Esophagus squamous epithelium (tissue), 5 donors: Measurements from ENCODE around the gene SERPINF2. TPM values are rescaled to one million over a fixed set of nuclear protein-coding genes. Genes with fewer than 3 reads are reported as not detected.
"Not testable (repeated sequence)": the region's sequence is repeated elsewhere in the genome, so short reads cannot be mapped to it uniquely, and the experiment has no call there.

Source experiments
- DNase-seq: peaks from one replicate; lab custom pipeline; 2025; lab: John Stamatoyannopoulos, UW
- H3K27ac ChIP-seq, 4 donors: fragments of 200-600 bp; sonication (generic); one replicate each; pipeline ENCODE4 v1.5.1; 2016 to 2019; ENCODE audit warnings: mild to moderate bottlenecking in 1 of 4
- H3K27me3 ChIP-seq, 4 donors: fragments of 200-600 bp; sonication (generic); 1 replicate in 3 of 4; 2 replicates in 1 of 4; pipeline versions ENCODE4 v1.5.1 to v1.6.0; 2017 to 2021; ENCODE audit warnings: antibody characterized with exemption in 1 of 4
- H3K36me3 ChIP-seq, 3 donors: fragments of 200-600 bp; sonication (generic); one replicate each; pipeline ENCODE4 v1.5.1; 2016 to 2019
- H3K4me1 ChIP-seq, 3 donors: fragments of 200-600 bp; sonication (generic); one replicate each; pipeline ENCODE4 v1.5.1; 2017 to 2019
- H3K4me3 ChIP-seq, 4 donors: fragments of 200-600 bp; sonication (generic); 1 replicate in 3 of 4; 2 replicates in 1 of 4; pipeline ENCODE4 v1.5.1; 2016 to 2019; ENCODE audit warnings: mild to moderate bottlenecking in 2 of 4, moderate library complexity in 1 of 4
- H3K9me3 ChIP-seq, 3 donors: fragments of 200-600 bp; sonication (generic); one replicate each; pipeline ENCODE4 v1.5.1; 2016 to 2019
- POLR2A ChIP-seq, 4 donors: fragments of 450-650 bp; IDR thresholded peaks; one replicate each; pipeline ENCODE4 v1.6.1; 2017; ENCODE audit warnings: antibody characterized with exemption in 4 of 4, mild to moderate bottlenecking in 4 of 4, moderate library complexity in 3 of 4
- WGBS, 2 donors: methylation state at CpG; one replicate each; pipeline ENCODE4 v1.1.5; 2018; 5-methylcytosine and 5-hydroxymethylcytosine counted together
- intact Hi-C: fragments of 100-400 bp; cut with DNase I; formaldehyde crosslinking; loops from one replicate; pipeline ENCODE4 v1.15.0; 2022
- total RNA-seq, 4 donors: library from RNA; depleted of rRNA; stranded (reverse); fragments of >200 nt; gene quantifications; one replicate each; pipeline ENCODE4 v1.1.0, GENCODE V29; 2016
- TF ChIP-seq, protein P1 (sequence below), 6 experiments: fragments of 450-650 bp in 4 of 6; fragments of 200-600 bp in 2 of 6; sonication (generic) in 2 of 6; IDR thresholded peaks; one replicate each; pipeline ENCODE4 v1.5.1; 2016 to 2019; ENCODE audit warnings: antibody characterized with exemption in 6 of 6, mild to moderate bottlenecking in 4 of 6, moderate library complexity in 4 of 6
- donor health status: DM: yes; HTN: yes; CAD: no.

SERPINF2 gene
- 1 to 10 TPM in 2 of 4 donors, under 1 TPM in 2; 0.22 to 7.1 (median 1.6) TPM for total RNA-seq

GRCh38 chr17:1742371-1743087, at the start of gene SERPINF2:
Gene SERPINF2 (plus strand): TSS chr17:1742871. CDS start chr17:1744996, 2,125 bp downstream.
- TF ChIP-seq POLR2A (IDR thresholded peaks at IDR 0.05): no peak
- TF ChIP-seq, protein P1, sequence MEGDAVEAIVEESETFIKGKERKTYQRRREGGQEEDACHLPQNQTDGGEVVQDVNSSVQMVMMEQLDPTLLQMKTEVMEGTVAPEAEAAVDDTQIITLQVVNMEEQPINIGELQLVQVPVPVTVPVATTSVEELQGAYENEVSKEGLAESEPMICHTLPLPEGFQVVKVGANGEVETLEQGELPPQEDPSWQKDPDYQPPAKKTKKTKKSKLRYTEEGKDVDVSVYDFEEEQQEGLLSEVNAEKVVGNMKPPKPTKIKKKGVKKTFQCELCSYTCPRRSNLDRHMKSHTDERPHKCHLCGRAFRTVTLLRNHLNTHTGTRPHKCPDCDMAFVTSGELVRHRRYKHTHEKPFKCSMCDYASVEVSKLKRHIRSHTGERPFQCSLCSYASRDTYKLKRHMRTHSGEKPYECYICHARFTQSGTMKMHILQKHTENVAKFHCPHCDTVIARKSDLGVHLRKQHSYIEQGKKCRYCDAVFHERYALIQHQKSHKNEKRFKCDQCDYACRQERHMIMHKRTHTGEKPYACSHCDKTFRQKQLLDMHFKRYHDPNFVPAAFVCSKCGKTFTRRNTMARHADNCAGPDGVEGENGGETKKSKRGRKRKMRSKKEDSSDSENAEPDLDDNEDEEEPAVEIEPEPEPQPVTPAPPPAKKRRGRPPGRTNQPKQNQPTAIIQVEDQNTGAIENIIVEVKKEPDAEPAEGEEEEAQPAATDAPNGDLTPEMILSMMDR (IDR thresholded peaks at IDR 0.05): no peak
- Histone ChIP-seq H3K4me1 (peaks cover 9 to 37% (median 9%) of the 10 kb centered on the region in 3 donors), H3K36me3 (peaks cover 3 to 11% (median 4%) of the 10 kb centered on the region in 3 donors), H3K27me3 (no peaks in the 10 kb centered on the region), H3K9me3 (no peaks in the 10 kb centered on the region), H3K4me3 (no peak within 1 kb of the TSS), H3K27ac (no peak within 1 kb of the TSS)
- 35 to 67% methylated on average over 5 to 8 of the region's 10 CpGs for WGBS, 2 donors
- DNase-seq: no peak
- intact Hi-C loops: no loop called here

- Histone ChIP-seq H3K36me3 (no peaks in the 10 kb centered on the region), H3K4me3 (no peak overlapping the region), H3K27me3 (no peaks in the 10 kb centered on the region), H3K9me3 (no peaks in the 10 kb centered on the region), H3K27ac (no peak overlapping the region), H3K4me1 (no peaks in the 10 kb centered on the region)
- intact Hi-C loops: no loop called here
- no peak for DNase-seq
- TF ChIP-seq, protein P1 (IDR thresholded peaks at IDR 0.05): no peak
- no peak for TF ChIP-seq POLR2A (IDR thresholded peaks at IDR 0.05)
- 83 to 92% methylated on average over 7 of the region's 7 CpGs for WGBS, 2 donors
Measured at GRCh38 chr17:1693339-1693738, 49.3 kb upstream of the SERPINF2 start.

- Histone ChIP-seq H3K27me3 (no peaks in the 10 kb centered on the region), H3K27ac (no peak overlapping the region), H3K4me3 (no peak overlapping the region), H3K36me3 (no peaks in the 10 kb centered on the region), H3K4me1 (no peaks in the 10 kb centered on the region), H3K9me3 (no peaks in the 10 kb centered on the region)
- TF ChIP-seq, protein P1 (IDR thresholded peaks at IDR 0.05): no peak
- TF ChIP-seq POLR2A (IDR thresholded peaks at IDR 0.05): no peak
- no peak for DNase-seq
- 86 to 90% methylated on average over 5 to 8 of the region's 8 CpGs for WGBS, 2 donors
- intact Hi-C loops: no loop called here
Measured at GRCh38 chr17:1695365-1695764, 47.3 kb upstream of the SERPINF2 start.

GRCh38 chr17:1697681-1698080, 45.0 kb upstream of the SERPINF2 start:
- no peak overlapping the region for H3K27ac ChIP-seq
- 42% methylated on average over 5 of the region's 5 CpGs for WGBS, 2 donors
- intact Hi-C loops: no loop called here
- no peaks in the 10 kb centered on the region for H3K27me3 ChIP-seq
- H3K4me1 ChIP-seq: no peaks in the 10 kb centered on the region
- no peaks in the 10 kb centered on the region for H3K36me3 ChIP-seq
- TF ChIP-seq, protein P1 (IDR thresholded peaks at IDR 0.05): no peak
- TF ChIP-seq POLR2A (IDR thresholded peaks at IDR 0.05): no peak
- no peak for DNase-seq
- no peaks in the 10 kb centered on the region for H3K9me3 ChIP-seq
- H3K4me3 ChIP-seq: no peak overlapping the region

GRCh38 chr17:1699891-1700290, 42.8 kb upstream of the SERPINF2 start:
- H3K27ac ChIP-seq, H3K36me3 ChIP-seq, intact Hi-C loops, H3K4me3 ChIP-seq, H3K4me1 ChIP-seq, H3K27me3 ChIP-seq, H3K9me3 ChIP-seq, DNase-seq: not testable (repeated sequence)
- WGBS, 2 donors: 74 to 75% methylated on average over 3 of the region's 5 CpGs
